NCI-H748 (cell line): Measurements from ENCODE around the gene MAN1A1.
A peak's percentile ranks its signal among the peaks of the same experiment; 100 is the strongest.
"Not testable (repeated sequence)": the region's sequence is repeated elsewhere in the genome, so short reads cannot be mapped to it uniquely, and the experiment has no call there.

Experiments used
- DNase-seq: peaks from one replicate; lab custom pipeline; 2025; ENCODE audit not compliant: unreplicated experiment; lab: John Stamatoyannopoulos, UW

The MAN1A1 gene

GRCh38 chr6:119307056-119307455 lies 42.5 kb downstream of the MAN1A1 start:
- no peak for DNase-seq

DNA sequence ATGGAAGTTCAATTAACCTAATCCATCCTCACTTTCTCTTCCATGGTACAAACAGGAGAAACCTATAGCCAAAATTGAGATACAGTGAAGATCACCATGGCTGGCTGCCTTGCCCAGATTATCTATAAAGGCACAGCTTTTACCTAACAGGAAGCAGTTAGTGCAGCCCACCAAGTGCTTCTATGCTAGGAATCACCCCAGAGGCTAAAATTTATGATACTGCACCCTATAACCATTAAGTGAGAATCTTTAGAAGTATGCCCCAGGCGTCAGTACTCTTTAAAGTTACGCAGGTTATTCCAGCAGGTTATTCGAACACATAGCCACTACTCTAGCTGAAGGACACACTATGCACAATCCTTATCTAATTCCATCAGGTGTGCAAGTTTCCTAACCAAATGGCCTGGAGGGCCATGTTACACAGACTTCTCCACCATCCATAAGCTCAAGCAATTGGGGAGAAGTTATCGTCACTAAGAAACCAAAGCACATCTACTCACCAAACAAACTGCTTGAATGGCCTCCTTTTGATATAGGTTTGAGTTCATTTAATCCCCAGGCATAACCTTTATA lies 43.1 kb downstream of the MAN1A1 start:
- no peak for DNase-seq

DNA sequence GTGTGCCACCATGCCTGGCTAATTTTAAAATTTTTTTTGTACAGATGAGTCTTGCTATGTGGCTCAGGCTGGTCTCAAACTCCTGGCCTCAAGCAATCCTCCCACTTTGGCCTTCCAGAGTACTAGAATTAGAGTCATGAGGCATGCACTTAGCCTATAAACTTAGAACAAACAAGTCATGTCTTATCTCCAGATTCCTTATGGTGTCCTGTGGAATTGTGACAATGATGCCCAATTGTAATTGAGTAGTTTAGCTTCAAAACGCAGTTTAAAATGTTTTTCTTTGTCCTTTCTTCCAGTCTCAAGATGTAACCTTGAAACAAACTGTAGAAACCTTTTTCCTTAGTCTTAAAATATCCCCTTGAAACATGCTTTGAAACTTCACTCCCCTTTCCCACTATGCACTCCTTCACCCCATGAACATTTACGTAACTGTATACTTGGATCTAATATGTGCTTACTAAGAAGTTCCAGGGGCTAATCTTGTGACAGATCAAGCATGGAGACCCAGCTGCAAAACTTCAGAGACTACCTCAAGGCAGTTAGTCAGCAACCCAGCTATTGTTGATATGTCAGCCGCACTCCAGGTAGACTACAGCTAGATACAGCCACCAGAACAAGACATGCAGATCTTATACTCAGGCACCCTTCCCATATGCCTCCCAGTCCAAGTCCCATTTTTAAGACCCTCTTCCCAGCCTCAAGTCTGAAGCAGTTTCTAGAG lies 46.2 kb downstream of the MAN1A1 start:
- DNase-seq = no peak

- no peak for DNase-seq
These were observed 48.1 kb downstream of the MAN1A1 start for GRCh38 chr6:119301429-119301828.

GRCh38 chr6:119299694-119300093 lies 49.9 kb downstream of the MAN1A1 start:
- DNase-seq = no peak

DNA sequence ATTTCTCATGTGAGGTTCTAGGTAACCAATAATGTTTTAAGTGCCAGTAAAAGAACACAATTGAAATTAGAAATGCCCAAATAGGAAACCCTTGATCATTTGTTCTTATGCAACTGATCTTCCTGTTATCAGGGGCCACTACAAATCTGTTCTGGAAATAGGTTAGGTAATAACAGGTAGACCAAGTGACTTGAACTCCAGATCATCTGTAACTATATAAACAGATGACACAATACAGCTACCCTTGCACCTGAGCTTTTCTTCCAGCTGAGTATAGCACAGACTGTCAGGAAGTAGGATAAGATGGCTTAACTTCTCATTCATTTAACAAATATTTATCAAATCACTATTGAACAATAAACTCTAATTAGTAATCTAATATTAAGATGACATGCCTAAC lies 52.5 kb downstream of the MAN1A1 start:
- DNase-seq = no peak

DNA sequence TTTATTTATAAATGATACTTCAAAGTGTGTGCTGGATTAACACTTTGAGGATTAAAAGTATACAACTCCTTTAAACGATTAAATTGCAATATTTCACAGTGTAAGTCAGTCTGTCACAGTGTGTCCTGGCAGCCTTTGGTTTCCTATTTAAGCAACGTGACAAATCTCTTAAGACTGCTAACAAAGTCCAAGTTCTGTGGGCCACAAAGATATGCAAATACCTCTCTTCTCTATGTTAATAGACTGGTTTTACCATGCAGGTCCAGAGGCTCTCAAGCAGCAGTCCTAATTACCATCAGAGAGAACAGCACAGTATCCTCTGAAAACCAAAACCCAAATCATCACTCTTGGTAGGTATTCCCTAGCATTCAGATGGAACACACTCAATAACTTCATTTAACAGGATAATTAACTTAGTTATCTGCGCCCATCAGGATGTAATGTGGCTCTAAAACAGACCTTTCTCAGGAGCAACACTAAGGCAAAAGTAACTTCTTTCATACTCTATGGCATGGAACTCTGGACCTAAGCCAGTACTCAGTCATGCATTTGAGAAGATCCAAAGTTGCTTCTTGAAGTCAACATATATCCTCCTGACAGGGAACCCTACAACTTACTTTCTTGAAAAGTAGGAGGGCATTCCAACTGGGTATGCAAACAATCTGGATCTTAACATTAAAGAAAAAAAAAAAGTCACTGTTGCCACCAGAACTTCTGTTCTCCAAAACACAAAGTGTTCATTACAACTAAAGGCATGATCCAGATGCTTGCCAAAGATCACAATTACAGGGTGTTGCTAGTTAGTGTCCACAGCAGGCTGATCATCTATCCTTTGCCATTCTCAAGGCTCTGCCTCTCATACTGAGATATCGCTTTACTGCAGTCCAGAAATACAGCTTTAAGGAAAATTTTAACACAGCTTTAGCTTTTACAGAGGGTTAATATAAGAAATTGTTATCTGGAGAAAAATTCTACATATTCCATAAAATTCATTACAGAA lies 53.2 kb downstream of the MAN1A1 start:
- DNase-seq = no peak

DNA sequence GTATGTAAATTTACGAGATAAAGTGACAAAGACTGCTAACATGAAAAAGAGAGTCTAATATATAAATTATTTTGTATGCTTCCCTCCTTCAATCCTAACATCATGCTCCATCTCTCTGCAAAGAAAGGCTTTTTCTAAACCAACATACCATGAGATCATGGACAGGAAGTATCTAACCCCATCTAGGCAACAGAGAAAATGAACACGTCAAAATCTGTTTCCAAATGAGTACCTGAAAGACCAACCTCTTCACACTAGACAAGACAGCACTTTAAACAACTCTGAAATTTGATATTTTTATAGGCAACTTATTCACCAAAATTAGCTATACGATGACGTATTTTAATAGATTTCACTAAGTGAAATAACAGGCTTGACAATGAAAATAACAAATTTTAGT lies 54.6 kb downstream of the MAN1A1 start:
- DNase-seq = no peak

GRCh38 chr6:119291060-119291459 lies 58.5 kb downstream of the MAN1A1 start:
- not testable (repeated sequence) for DNase-seq

GRCh38 chr6:119290306-119290705 lies 59.3 kb downstream of the MAN1A1 start:
- DNase-seq = no peak

GRCh38 chr6:119289651-119290050 lies 59.9 kb downstream of the MAN1A1 start:
- no peak for DNase-seq

GRCh38 chr6:119285908-119286625 lies 63.5 kb downstream of the MAN1A1 start:
- no peak for DNase-seq

- no peak for DNase-seq
These were observed 64.6 kb downstream of the MAN1A1 start for GRCh38 chr6:119284861-119285521.

DNA sequence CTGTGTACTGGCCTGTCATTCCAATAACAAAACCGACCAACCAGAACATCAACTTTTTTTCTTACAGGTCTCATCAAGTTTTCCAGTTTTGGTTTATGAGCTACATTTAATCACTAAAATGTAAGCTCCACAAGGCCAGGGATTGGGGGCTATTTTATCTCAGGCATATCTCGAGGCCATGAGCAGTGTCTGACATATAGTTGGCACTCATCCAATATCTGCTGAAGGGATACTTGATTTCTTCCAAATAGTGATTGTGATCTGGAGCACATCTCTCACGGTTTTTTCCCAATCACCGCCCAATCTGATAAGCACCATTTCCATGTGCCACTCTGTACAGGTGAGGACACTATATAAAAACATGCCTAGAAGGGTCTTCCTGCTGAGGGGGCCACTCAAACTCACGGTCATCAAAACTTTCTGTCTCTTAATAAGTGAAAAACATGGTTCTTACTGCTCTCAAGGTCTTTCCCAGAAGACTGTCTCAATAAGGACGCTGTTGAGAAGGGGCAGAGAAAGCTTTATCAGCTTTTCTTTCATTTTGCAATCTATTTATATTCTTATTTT lies 65.5 kb downstream of the MAN1A1 start:
- DNase-seq = peak; percentile 11

DNA sequence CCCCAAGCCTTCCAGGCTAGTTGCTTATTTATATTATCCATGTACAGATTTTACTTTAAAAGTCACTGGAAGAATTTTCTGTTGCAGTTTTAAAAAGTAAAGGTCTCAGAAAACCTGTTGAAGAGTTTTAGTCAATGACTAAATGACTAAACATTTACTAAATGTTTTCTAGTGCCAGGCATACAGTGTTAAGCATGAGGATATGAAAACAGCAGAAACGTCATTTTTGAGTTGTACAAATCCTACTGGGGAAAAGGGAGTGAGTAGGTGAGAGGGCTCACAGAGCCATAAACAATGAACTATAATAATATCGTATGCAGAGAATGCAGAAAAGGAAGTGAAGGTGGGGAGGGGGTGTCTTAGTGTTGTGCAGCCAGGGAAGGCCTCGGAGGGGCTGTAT lies 66.3 kb downstream of the MAN1A1 start:
- DNase-seq = no peak

DNA sequence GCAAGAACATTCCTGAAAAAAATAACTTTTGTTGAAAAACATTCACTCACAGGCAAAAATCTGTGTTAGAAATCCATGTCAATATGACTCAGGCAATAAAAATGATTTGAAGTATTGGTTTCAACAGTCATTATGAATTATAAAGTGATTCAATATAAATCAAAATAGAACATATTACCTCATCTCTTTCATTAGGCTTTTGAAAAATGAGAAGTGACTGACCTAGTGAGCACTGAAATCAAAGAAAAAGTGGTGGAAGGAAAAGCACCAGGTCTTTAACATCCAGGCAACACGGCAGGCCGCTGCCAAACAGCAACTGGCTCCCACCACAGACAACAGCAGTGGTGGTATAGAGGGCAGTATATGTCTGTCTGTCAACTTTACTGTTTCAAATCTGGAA lies 68.9 kb downstream of the MAN1A1 start:
- no peak for DNase-seq

DNA sequence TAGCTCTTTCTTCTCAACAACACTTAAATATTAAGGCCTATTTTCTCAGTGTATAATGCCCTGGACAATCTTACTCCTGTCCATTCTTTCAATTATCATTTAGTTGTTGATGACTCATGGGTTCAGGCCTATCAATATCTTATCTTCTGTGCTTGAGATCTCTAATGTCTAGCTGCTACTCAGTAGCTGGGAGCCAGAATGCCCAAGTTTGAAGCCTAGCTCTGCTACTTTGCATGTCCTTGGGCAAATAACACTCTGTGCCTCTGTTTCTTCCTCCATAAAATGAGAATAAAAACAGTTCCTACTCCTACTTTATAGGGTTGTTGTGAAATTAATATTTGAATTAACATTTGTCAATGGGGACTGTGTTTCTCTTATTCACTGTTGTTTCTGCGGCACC lies 69.5 kb downstream of the MAN1A1 start:
- DNase-seq = no peak

GRCh38 chr6:119278625-119279024 lies 70.9 kb downstream of the MAN1A1 start:
- DNase-seq = peak; percentile 46

GRCh38 chr6:119277052-119277451 lies 72.5 kb downstream of the MAN1A1 start:
- no peak for DNase-seq

- DNase-seq = no peak
These were observed 73.3 kb downstream of the MAN1A1 start for GRCh38 chr6:119276211-119276610.
